ENCODE measurements around the gene OR8G5. TPM values are rescaled to one million over a fixed set of nuclear protein-coding genes. Genes with fewer than 3 reads are reported as not detected.

Gene OR8G5
- not detected in 5 replicates for total RNA-seq (2022; extraction: Qiagen RNA extraction)

GRCh38 chr11:124256076-124256475 is at the start of gene OR8G5:
OR8G5 (plus strand) TSS chr11:124256376; CDS start chr11:124264932, 8,556 bp downstream.

GRCh38 chr11:124240621-124241397 is 15.4 kb upstream of the OR8G5 start, which contains the start of gene OR8G1:
OR8G1 (plus strand) TSS chr11:124241095; CDS start chr11:124249676, 8,581 bp downstream.

GRCh38 chr11:124313849-124314248 is 57.7 kb downstream of the OR8G5 start, which contains the start of gene OR8D1:
OR8D1 (minus strand) TSS chr11:124313949; CDS start chr11:124310766, 3,183 bp downstream.

Other genes starting within 250 kb of the OR8G5 start
- gene OR10G4, start 243.4 kb upstream of the OR8G5 start, total RNA-seq (2022; extraction: Qiagen RNA extraction) = not detected in 5 replicates
- not detected in 5 replicates for gene OR10G9, start 233.4 kb upstream of the OR8G5 start, total RNA-seq (2022; extraction: Qiagen RNA extraction)
- not detected in 5 replicates for gene OR10G8, start 229.6 kb upstream of the OR8G5 start, total RNA-seq (2022; extraction: Qiagen RNA extraction)
- gene OR10G7, start 215.1 kb upstream of the OR8G5 start, total RNA-seq (2022; extraction: Qiagen RNA extraction) = not detected in 5 replicates
- 0.13 to 0.24 TPM (median 0.18 TPM) in 5 replicates for gene VWA5A, start 140.9 kb upstream of the OR8G5 start, total RNA-seq (2022; extraction: Qiagen RNA extraction)
- gene OR10D3, start 73.0 kb upstream of the OR8G5 start, total RNA-seq (2022; extraction: Qiagen RNA extraction) = not detected in 5 replicates
- gene OR8G1, start 15.3 kb upstream of the OR8G5 start, total RNA-seq (2022; extraction: Qiagen RNA extraction) = not detected in 5 replicates
- gene OR8D1, start 57.6 kb downstream of the OR8G5 start, total RNA-seq (2022; extraction: Qiagen RNA extraction) = not detected in 5 replicates
- not detected in 5 replicates for gene OR8D2, start 63.8 kb downstream of the OR8G5 start, total RNA-seq (2022; extraction: Qiagen RNA extraction)
- gene OR8B2, start 128.1 kb downstream of the OR8G5 start, total RNA-seq (2022; extraction: Qiagen RNA extraction) = not detected in 5 replicates
- gene OR8B3, start 142.6 kb downstream of the OR8G5 start, total RNA-seq (2022; extraction: Qiagen RNA extraction) = not detected in 5 replicates
- not detected in 5 replicates for gene OR8B4, start 168.5 kb downstream of the OR8G5 start, total RNA-seq (2022; extraction: Qiagen RNA extraction)
- gene OR8B8, start 189.3 kb downstream of the OR8G5 start, total RNA-seq (2022; extraction: Qiagen RNA extraction) = not detected in 5 replicates